Fibroblast of skin of right quadriceps (primary cell): ENCODE results near the gene PHGDH.
"Not testable (repeated sequence)": the region's sequence is repeated elsewhere in the genome, so short reads cannot be mapped to it uniquely, and the experiment has no call there.

ENCODE experiments used
- DNase-seq: peaks from one replicate; pipeline ENCODE4 v3.0.0-alpha.2; 2013

Gene PHGDH

GRCh38 chr1:119766374-119766794 lies 54.6 kb downstream of the PHGDH start:
- DNase-seq, result no peak

GRCh38 chr1:119767486-119767885 lies 55.8 kb downstream of the PHGDH start:
- peak; percentile 30 for DNase-seq

- no peak for DNase-seq
Measured at GRCh38 chr1:119768778-119769177, 57.0 kb downstream of the PHGDH start, which contains the start of gene HMGCS2. TSS of gene HMGCS2 (minus strand) at chr1:119768905. CDS start at chr1:119768844, 61 bp downstream.

GRCh38 chr1:119771016-119771415 lies 59.3 kb downstream of the PHGDH start:
- DNase-seq, result peak; percentile 25

GRCh38 chr1:119771770-119772169 lies 60.0 kb downstream of the PHGDH start:
- no peak for DNase-seq

- no peak for DNase-seq
Measured at GRCh38 chr1:119772298-119772697, 60.6 kb downstream of the PHGDH start.

GRCh38 chr1:119773711-119774241 lies 62.0 kb downstream of the PHGDH start:
- DNase-seq, result peak; percentile 69

- no peak for DNase-seq
Measured at GRCh38 chr1:119774746-119775490, 63.2 kb downstream of the PHGDH start.

- DNase-seq, result no peak
Measured at GRCh38 chr1:119778359-119778758, 66.6 kb downstream of the PHGDH start.

- DNase-seq, result no peak
Measured at GRCh38 chr1:119778886-119779560, 67.3 kb downstream of the PHGDH start.

- DNase-seq, result peak; percentile 14
Measured at GRCh38 chr1:119779869-119780356, 68.2 kb downstream of the PHGDH start.

- DNase-seq, result no peak
Measured at GRCh38 chr1:119781434-119782210, 69.9 kb downstream of the PHGDH start.

GRCh38 chr1:119782631-119783325 lies 71.0 kb downstream of the PHGDH start:
- no peak for DNase-seq

GRCh38 chr1:119783354-119784185 lies 71.8 kb downstream of the PHGDH start:
- peak; percentile 22 for DNase-seq

GRCh38 chr1:119784191-119784781 lies 72.6 kb downstream of the PHGDH start:
- DNase-seq, result peak; percentile 26

GRCh38 chr1:119786046-119786445 lies 74.3 kb downstream of the PHGDH start:
- not testable (repeated sequence) for DNase-seq

GRCh38 chr1:119786473-119787050 lies 74.8 kb downstream of the PHGDH start:
- not testable (repeated sequence) for DNase-seq

GRCh38 chr1:119787776-119788175 lies 76.0 kb downstream of the PHGDH start:
- DNase-seq, result peak; percentile 39

GRCh38 chr1:119790451-119791198 lies 78.9 kb downstream of the PHGDH start:
- DNase-seq, result no peak

GRCh38 chr1:119791377-119791776 lies 79.6 kb downstream of the PHGDH start:
- no peak for DNase-seq
